Type B pancreatic cell (in vitro differentiated cells): ENCODE measurements around the gene FAM227A. TPM values are rescaled to one million over a fixed set of nuclear protein-coding genes. Genes with fewer than 3 reads are reported as not detected.
"Not testable (repeated sequence)": the region's sequence is repeated elsewhere in the genome, so short reads cannot be mapped to it uniquely, and the experiment has no call there.

ENCODE experiments used
- DNase-seq: peaks from one replicate; pipeline ENCODE4 v3.0.0; 2021; ENCODE audit warnings: mixed read lengths; ENCODE audit not compliant: unreplicated experiment; ENCODE audit errors: extremely low spot score
- H3K27ac Mint-ChIP-seq: 2 replicates; pipeline ENCODE4 v1.8.0; 2021; ENCODE audit warnings: mild to moderate bottlenecking, mixed read lengths
- H3K27me3 Mint-ChIP-seq: 2 replicates; pipeline ENCODE4 v1.8.0; 2021; ENCODE audit warnings: mixed read lengths
- H3K36me3 Mint-ChIP-seq: 2 replicates; pipeline ENCODE4 v1.8.0; 2021; ENCODE audit warnings: mixed read lengths
- H3K4me1 Mint-ChIP-seq: one replicate; pipeline ENCODE4 v1.8.0; 2021; ENCODE audit warnings: mixed read lengths; ENCODE audit not compliant: unreplicated experiment
- H3K4me3 Mint-ChIP-seq: 2 replicates; pipeline ENCODE4 v1.8.0; 2021; ENCODE audit warnings: mild to moderate bottlenecking, mixed read lengths
- H3K9me3 Mint-ChIP-seq: 2 replicates; pipeline ENCODE4 v1.8.0; 2021; ENCODE audit warnings: mixed read lengths
- CTCF ChIP-seq: fragments of 200-600 bp; sonication (generic); conservative IDR thresholded peaks from 2 replicates; pipeline ENCODE4 v1.5.0; 2021; ENCODE audit warnings: antibody characterized with exemption, mild to moderate bottlenecking
- total RNA-seq: library from RNA; stranded (reverse); gene quantifications from 2 replicates; pipeline ENCODE4 v1.2.1, GENCODE V29; 2021; ENCODE audit warnings: low replicate concordance

FAM227A gene
- total RNA-seq, 1 donor from 2014 or later = 11.2 TPM

GRCh38 chr22:38628444-38628843 lies 27.7 kb downstream of the FAM227A start:
- no peak for TF ChIP-seq CTCF
- no peak for DNase-seq
- H3K4me1 Mint-ChIP-seq = no peaks in the 10 kb centered on the region
- no peak overlapping the region for H3K27ac Mint-ChIP-seq
- H3K9me3 Mint-ChIP-seq = no peaks in the 10 kb centered on the region
- no peaks in the 10 kb centered on the region for H3K27me3 Mint-ChIP-seq
- no peak overlapping the region for H3K4me3 Mint-ChIP-seq
- H3K36me3 Mint-ChIP-seq = peaks cover 20% of the 10 kb centered on the region

GRCh38 chr22:38623351-38623750 lies 32.8 kb downstream of the FAM227A start:
- H3K4me3 Mint-ChIP-seq = no peak overlapping the region
- no peaks in the 10 kb centered on the region for H3K27me3 Mint-ChIP-seq
- DNase-seq = no peak
- H3K27ac Mint-ChIP-seq = no peak overlapping the region
- no peaks in the 10 kb centered on the region for H3K9me3 Mint-ChIP-seq
- no peaks in the 10 kb centered on the region for H3K4me1 Mint-ChIP-seq
- no peak for TF ChIP-seq CTCF
- H3K36me3 Mint-ChIP-seq = peaks cover 23% of the 10 kb centered on the region

- peaks cover 38% of the 10 kb centered on the region for H3K36me3 Mint-ChIP-seq
- no peaks in the 10 kb centered on the region for H3K4me1 Mint-ChIP-seq
- no peak overlapping the region for H3K27ac Mint-ChIP-seq
- no peak overlapping the region for H3K4me3 Mint-ChIP-seq
- TF ChIP-seq CTCF = no peak
- no peaks in the 10 kb centered on the region for H3K9me3 Mint-ChIP-seq
- DNase-seq = no peak
- H3K27me3 Mint-ChIP-seq = no peaks in the 10 kb centered on the region
Measured at GRCh38 chr22:38618682-38619081, 37.5 kb downstream of the FAM227A start.

GRCh38 chr22:38618258-38618657 lies 37.9 kb downstream of the FAM227A start:
- H3K36me3 Mint-ChIP-seq = peaks cover 38% of the 10 kb centered on the region
- H3K4me1 Mint-ChIP-seq = no peaks in the 10 kb centered on the region
- no peak for TF ChIP-seq CTCF
- no peaks in the 10 kb centered on the region for H3K9me3 Mint-ChIP-seq
- H3K27ac Mint-ChIP-seq = no peak overlapping the region
- DNase-seq = no peak
- no peak overlapping the region for H3K4me3 Mint-ChIP-seq
- H3K27me3 Mint-ChIP-seq = no peaks in the 10 kb centered on the region

GRCh38 chr22:38615064-38615405 lies 41.2 kb downstream of the FAM227A start:
- not testable (repeated sequence) for H3K9me3 Mint-ChIP-seq, H3K27ac Mint-ChIP-seq, DNase-seq, H3K4me1 Mint-ChIP-seq, H3K27me3 Mint-ChIP-seq, H3K4me3 Mint-ChIP-seq
- peaks cover 48% of the 10 kb centered on the region for H3K36me3 Mint-ChIP-seq

- H3K4me1 Mint-ChIP-seq = no peaks in the 10 kb centered on the region
- H3K27ac Mint-ChIP-seq = no peak overlapping the region
- peaks cover 45% of the 10 kb centered on the region for H3K36me3 Mint-ChIP-seq
- no peak for DNase-seq
- H3K27me3 Mint-ChIP-seq = no peaks in the 10 kb centered on the region
- H3K9me3 Mint-ChIP-seq = no peaks in the 10 kb centered on the region
- no peak overlapping the region for H3K4me3 Mint-ChIP-seq
- TF ChIP-seq CTCF = no peak
Measured at GRCh38 chr22:38614332-38615063, 41.7 kb downstream of the FAM227A start.
